ENCODE measurements around the gene CYBA.
"Not testable (repeated sequence)": the region's sequence is repeated elsewhere in the genome, so short reads cannot be mapped to it uniquely, and the experiment has no call there.

Gene CYBA

GRCh38 chr16:88618956-88619667, 31.7 kb downstream of the CYBA start:
- Histone ChIP-seq H3K27ac (peak overlapping the region in 11 of 21 experiments; percentile 27 to 82 (median 52)), H3K4me3 (no peak overlapping the region)

- no peak overlapping the region for H3K4me3 ChIP-seq
Measured at GRCh38 chr16:88618182-88618955, 32.5 kb downstream of the CYBA start.

GRCh38 chr16:88617268-88618031, 33.4 kb downstream of the CYBA start:
- H3K4me3 ChIP-seq = no peak overlapping the region
- no peak overlapping the region for H3K27ac ChIP-seq

More at GRCh38 chr16:88618182-88618955, 32.5 kb downstream of the CYBA start:
- H3K27ac ChIP-seq = peak overlapping the region in 4 of 21 experiments; percentile 43 to 82 (median 64)

GRCh38 chr16:88616736-88617135, 34.1 kb downstream of the CYBA start:
- Histone ChIP-seq H3K27ac (no peak overlapping the region), H3K4me3 (no peak overlapping the region)

- H3K27ac ChIP-seq = peak overlapping the region in 1 of 21 experiments; percentile 3
- H3K4me3 ChIP-seq = no peak overlapping the region
Measured at GRCh38 chr16:88616320-88616719, 34.5 kb downstream of the CYBA start.

- Histone ChIP-seq H3K27ac (no peak overlapping the region), H3K4me3 (no peak overlapping the region)
Measured at GRCh38 chr16:88614818-88615580, 35.9 kb downstream of the CYBA start.

GRCh38 chr16:88613911-88614817, 36.7 kb downstream of the CYBA start:
- H3K4me3 ChIP-seq = no peak overlapping the region
- no peak overlapping the region for H3K27ac ChIP-seq

- no peak overlapping the region for H3K4me3 ChIP-seq
- no peak overlapping the region for H3K27ac ChIP-seq
Measured at GRCh38 chr16:88613293-88613692, 37.6 kb downstream of the CYBA start.

- Histone ChIP-seq H3K4me3 (no peak overlapping the region), H3K27ac (no peak overlapping the region)
Measured at GRCh38 chr16:88610909-88611812, 39.7 kb downstream of the CYBA start.

- Histone ChIP-seq H3K4me3 (no peak overlapping the region), H3K27ac (no peak overlapping the region)
Measured at GRCh38 chr16:88610080-88610479, 40.8 kb downstream of the CYBA start.

GRCh38 chr16:88609426-88609825, 41.4 kb downstream of the CYBA start:
- not testable (repeated sequence) for H3K4me3 ChIP-seq, H3K27ac ChIP-seq

- no peak overlapping the region for H3K27ac ChIP-seq
- H3K4me3 ChIP-seq = no peak overlapping the region
Measured at GRCh38 chr16:88608076-88608475, 42.8 kb downstream of the CYBA start.

- H3K27ac ChIP-seq = no peak overlapping the region
- H3K4me3 ChIP-seq = no peak overlapping the region
Measured at GRCh38 chr16:88606148-88606757, 44.6 kb downstream of the CYBA start.

GRCh38 chr16:88605186-88606147, 45.4 kb downstream of the CYBA start:
- H3K27ac ChIP-seq = no peak overlapping the region

GRCh38 chr16:88602091-88602490, 48.8 kb downstream of the CYBA start:
- H3K27ac ChIP-seq = no peak overlapping the region
- H3K4me3 ChIP-seq = no peak overlapping the region

More at GRCh38 chr16:88605186-88606147, 45.4 kb downstream of the CYBA start:
- no peak overlapping the region for H3K4me3 ChIP-seq
